Spleen (tissue), 11 donors: ENCODE measurements around the gene HPSE2. TPM values are rescaled to one million over a fixed set of nuclear protein-coding genes. Genes with fewer than 3 reads are reported as not detected.
"Not testable (repeated sequence)": the region's sequence is repeated elsewhere in the genome, so short reads cannot be mapped to it uniquely, and the experiment has no call there.

Source experiments
- DNase-seq: peaks from one replicate; pipeline ENCODE4 v3.0.0-alpha.2; 2020
- H3K27ac ChIP-seq, 8 donors: fragments of 200-600 bp; sonication (generic) in 7 of 8; 1 replicate in 4 of 8; 2 replicates in 4 of 8; pipeline versions ENCODE4 v1.5.0 to v1.8.0; 2016 to 2021; ENCODE audit warnings: inconsistent platforms in 4 of 8, mild to moderate bottlenecking in 4 of 8, moderate library complexity in 1 of 8
- H3K27me3 ChIP-seq, 7 donors: fragments of 200-600 bp; sonication (generic) in 6 of 7; replicated peaks in 1 of 7; 1 replicate in 4 of 7; 2 replicates in 3 of 7; pipeline versions ENCODE4 v1.5.0 to v1.8.0; 2016 to 2021; ENCODE audit warnings: inconsistent platforms in 3 of 7, mild to moderate bottlenecking in 1 of 7
- H3K36me3 ChIP-seq, 6 donors: fragments of 200-600 bp; sonication (generic) in 5 of 6; 1 replicate in 4 of 6; 2 replicates in 2 of 6; pipeline versions ENCODE4 v1.5.0 to v1.8.0; 2016 to 2021; ENCODE audit warnings: inconsistent platforms in 2 of 6
- H3K4me1 ChIP-seq, 6 donors: fragments of 200-600 bp; sonication (generic) in 5 of 6; 1 replicate in 3 of 6; 2 replicates in 3 of 6; pipeline versions ENCODE4 v1.5.0 to v1.8.0; 2016 to 2021; ENCODE audit warnings: inconsistent platforms in 3 of 6
- H3K4me3 ChIP-seq, 8 donors: fragments of 200-600 bp; sonication (generic) in 7 of 8; 1 replicate in 4 of 8; 2 replicates in 4 of 8; pipeline versions ENCODE4 v1.5.0 to v1.8.0; 2016 to 2021; ENCODE audit warnings: inconsistent platforms in 4 of 8, mild to moderate bottlenecking in 4 of 8, moderate library complexity in 2 of 8
- H3K9me3 ChIP-seq, 8 donors: fragments of 200-600 bp; sonication (generic) in 7 of 8; 1 replicate in 4 of 8; 2 replicates in 4 of 8; pipeline versions ENCODE4 v1.5.0 to v1.8.0; 2016 to 2021; ENCODE audit warnings: inconsistent platforms in 4 of 8
- CTCF ChIP-seq, 11 experiments: fragments of 200-600 bp in 7 of 11; fragments of 450-650 bp in 4 of 11; sonication (generic) in 4 of 11; IDR thresholded peaks in 8 of 11; conservative IDR thresholded peaks in 3 of 11; 1 replicate in 7 of 11; 2 replicates in 4 of 11; pipeline versions ENCODE4 v1.4.0 to v1.8.0; 2016 to 2021; ENCODE audit warnings: antibody characterized with exemption in 11 of 11, inconsistent platforms in 4 of 11, mild to moderate bottlenecking in 1 of 11
- POLR2A ChIP-seq, 3 donors: fragments of 450-650 bp; IDR thresholded peaks; one replicate each; pipeline ENCODE4 v1.5.1; 2017; ENCODE audit warnings: antibody characterized with exemption in 3 of 3, mild to moderate bottlenecking in 1 of 3
- POLR2AphosphoS5 ChIP-seq, 3 donors: sonication (generic); formaldehyde crosslinking; IDR thresholded peaks; one replicate each; pipeline ENCODE4 v1.5.1; 2017; ENCODE audit warnings: antibody characterized with exemption in 3 of 3
- WGBS, 5 donors: extraction: QIAGEN DNeasy Blood & Tissue Kit in 3 of 5; methylation state at CpG; one replicate each; pipeline versions ENCODE4 v1.1.5 to v1.1.7; 2013 to 2018; 5-methylcytosine and 5-hydroxymethylcytosine counted together
- intact Hi-C: fragments of 100-400 bp; cut with DNase I; formaldehyde crosslinking; loops from one replicate; pipeline ENCODE4 v1.15.0; 2023; ENCODE audit warnings: low total_unique reads
- polyA plus RNA-seq, 3 donors: library from polyadenylated mRNA; stranded (reverse); fragments of 200-250 nt; gene quantifications; one replicate each; pipeline ENCODE4 v1.2.1, GENCODE V29; 2013
- total RNA-seq, 7 donors: library from RNA; depleted of rRNA in 3 of 7; stranded (reverse); fragments of >200 nt in 3 of 7; fragmentation: NEBNext Ultra II Directional in 4 of 7; extraction: Animal tissue kit (Norgen Biotek cat#: 25700) in 4 of 7; gene quantifications; one replicate each; pipeline versions ENCODE4 v1.1.0 to v1.2.1, GENCODE V29; 2016 to 2021
- donor health status: healthy with polysubstance abuse.
- donor health status: DM: no; HTN: no; CAD: no; lungs with moderate emphysema.
- donor health status: DM: no; HTN: no; CAD: no.
- donor health status: Bipolar disorder and iron deficiency.
- donor health status: healthy.
- donor health status: DM: no; HTN: no; CAD: no.
- donor health status: DM: yes; HTN: yes; CAD: no.

The HPSE2 gene
- total and polyA plus RNA-seq, 10 donors, result 0.02 to 0.64 (median 0.03) TPM; not detected in 5

DNA sequence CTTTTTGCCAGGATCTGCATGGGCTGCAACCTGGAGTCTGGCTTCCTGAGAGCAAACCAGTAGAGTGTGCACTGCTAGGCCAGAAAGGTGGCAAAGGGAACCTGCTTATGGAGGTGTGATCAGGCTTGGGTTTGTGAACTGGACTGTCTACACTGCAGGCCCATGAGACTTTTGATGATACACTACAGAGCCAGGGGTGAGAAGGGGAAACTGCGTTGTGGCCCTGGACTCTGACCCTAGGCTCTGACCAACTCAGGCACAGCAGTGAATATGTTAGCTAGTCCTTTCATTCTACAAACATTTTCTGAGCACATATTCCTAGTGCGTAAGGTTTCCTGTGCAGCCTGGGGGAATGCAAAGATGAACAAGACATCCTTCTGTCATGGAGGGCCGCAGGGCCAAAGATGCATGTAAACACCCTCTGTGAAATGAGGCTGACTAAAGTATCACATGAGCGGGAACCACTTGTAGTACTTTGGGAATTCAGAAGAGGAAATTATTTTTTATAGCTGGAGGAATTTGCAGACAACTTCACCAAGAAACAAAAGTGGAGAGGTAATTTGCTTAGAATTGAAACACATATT, 725.1 kb downstream of the HPSE2 start:
- TF ChIP-seq POLR2AphosphoS5 (IDR thresholded peaks at IDR 0.05) (no peak), POLR2A (IDR thresholded peaks at IDR 0.05) (no peak), CTCF (IDR thresholded peaks at IDR 0.05 in 8 of 11, conservative IDR thresholded peaks at IDR 0.05 in 3 of 11) (no peak)
- no peak overlapping the region for H3K27ac ChIP-seq
- no peak for DNase-seq
- H3K4me1 ChIP-seq, result no peaks in the 10 kb centered on the region
- H3K27me3 ChIP-seq, result no peaks in the 10 kb centered on the region
- H3K9me3 ChIP-seq, result no peaks in the 10 kb centered on the region
- 86 to 94% (median 90%) methylated on average over 4 of the region's 4 CpGs for WGBS, 5 donors
- H3K36me3 ChIP-seq, result no peaks in the 10 kb centered on the region
- H3K4me3 ChIP-seq, result no peak overlapping the region
- intact Hi-C loops, result no loop called here

GRCh38 chr10:98509745-98510144, 725.9 kb downstream of the HPSE2 start:
- intact Hi-C loops, result no loop called here

GRCh38 chr10:98502535-98502934, 733.1 kb downstream of the HPSE2 start:
- DNase-seq, H3K4me1 ChIP-seq, H3K4me3 ChIP-seq, H3K27me3 ChIP-seq, H3K27ac ChIP-seq, H3K36me3 ChIP-seq, H3K9me3 ChIP-seq, intact Hi-C loops: not testable (repeated sequence)
- WGBS, 5 donors, result 81 to 91% (median 87%) methylated on average over 2 of the region's 2 CpGs

More at GRCh38 chr10:98509745-98510144, 725.9 kb downstream of the HPSE2 start:
- 82 to 87% (median 85%) methylated on average over 7 of the region's 7 CpGs for WGBS, 5 donors
- no peak overlapping the region for H3K4me3 ChIP-seq
- no peak overlapping the region for H3K27ac ChIP-seq
- no peaks in the 10 kb centered on the region for H3K4me1 ChIP-seq
- TF ChIP-seq CTCF (IDR thresholded peaks at IDR 0.05 in 8 of 11, conservative IDR thresholded peaks at IDR 0.05 in 3 of 11) (no peak), POLR2A (IDR thresholded peaks at IDR 0.05) (no peak), POLR2AphosphoS5 (IDR thresholded peaks at IDR 0.05) (no peak)
- H3K36me3 ChIP-seq, result no peaks in the 10 kb centered on the region
- H3K9me3 ChIP-seq, result no peaks in the 10 kb centered on the region
- no peaks in the 10 kb centered on the region for H3K27me3 ChIP-seq
- no peak for DNase-seq

GRCh38 chr10:98492763-98493162, 742.9 kb downstream of the HPSE2 start:
- no peak overlapping the region for H3K27ac ChIP-seq
- TF ChIP-seq CTCF (IDR thresholded peaks at IDR 0.05 in 8 of 11, conservative IDR thresholded peaks at IDR 0.05 in 3 of 11) (no peak), POLR2AphosphoS5 (IDR thresholded peaks at IDR 0.05) (no peak), POLR2A (IDR thresholded peaks at IDR 0.05) (no peak)
- H3K4me1 ChIP-seq, result no peaks in the 10 kb centered on the region
- intact Hi-C loops, result no loop called here
- 71 to 89% (median 83%) methylated on average over 1 of the region's 1 CpG for WGBS, 5 donors
- peaks cover 0 to 36% (median 29%) of the 10 kb centered on the region in 8 donors for H3K9me3 ChIP-seq
- H3K4me3 ChIP-seq, result no peak overlapping the region
- H3K27me3 ChIP-seq, result peaks cover 0 to 1% (median 0%) of the 10 kb centered on the region in 7 donors
- no peak for DNase-seq
- H3K36me3 ChIP-seq, result no peaks in the 10 kb centered on the region
